Stimulated activated CD8-positive, alpha-beta memory T cell treated with anti-CD3 and anti-CD28 coated beads, Interleukin-7, amount 100 ng/mL, for 48 hours (primary cell): ENCODE measurements around the gene PSMA7.

ENCODE experiments used
- DNase-seq, 2 donors: peaks; one replicate each; pipeline ENCODE4 v3.0.0-alpha.2; 2020; ENCODE audit warnings: low read depth in 1 of 2; ENCODE audit errors: extremely low read depth in 1 of 2

PSMA7 gene

DNA sequence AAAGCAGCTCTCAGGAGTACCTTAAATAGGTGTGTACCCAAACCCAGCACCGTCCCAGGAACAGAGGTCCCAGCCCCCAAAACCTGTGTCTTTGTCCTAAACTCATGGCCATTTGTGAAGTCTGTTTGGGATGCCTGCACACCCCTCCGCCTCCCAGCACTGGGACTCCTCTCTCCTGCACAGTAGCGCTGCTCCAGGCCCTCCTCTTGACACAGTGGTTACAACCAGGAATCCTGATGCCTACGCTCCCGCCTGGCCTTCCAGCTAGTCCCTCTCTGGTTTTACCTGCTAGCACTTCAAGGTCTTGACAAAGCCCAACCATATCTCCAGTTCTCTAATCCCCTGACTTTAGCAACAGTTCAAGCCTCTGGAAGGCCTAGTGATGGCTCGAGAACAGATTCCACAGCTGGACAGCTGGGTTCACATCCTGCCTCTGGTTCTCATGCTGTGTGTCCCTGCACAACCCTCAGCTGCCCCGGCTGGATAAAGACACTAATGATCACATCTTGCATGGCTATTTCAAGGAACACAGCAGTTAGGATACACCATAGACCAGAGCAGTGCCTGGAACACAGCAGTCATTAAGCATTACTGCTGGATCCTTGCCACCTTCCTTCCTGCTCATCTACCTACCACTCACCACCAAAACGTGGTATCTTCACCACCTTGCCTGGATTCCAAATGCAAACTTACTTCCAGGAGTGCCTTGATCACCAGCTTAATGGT lies 5.6 kb downstream of the PSMA7 start:
- no peak for DNase-seq

- no peak for DNase-seq
Observed at GRCh38 chr20:62137092-62137384, 6.2 kb downstream of the PSMA7 start.

- no peak for DNase-seq
Observed at GRCh38 chr20:62136283-62137091, 6.7 kb downstream of the PSMA7 start.

GRCh38 chr20:62135573-62136266 lies 7.5 kb downstream of the PSMA7 start:
- no peak for DNase-seq

DNA sequence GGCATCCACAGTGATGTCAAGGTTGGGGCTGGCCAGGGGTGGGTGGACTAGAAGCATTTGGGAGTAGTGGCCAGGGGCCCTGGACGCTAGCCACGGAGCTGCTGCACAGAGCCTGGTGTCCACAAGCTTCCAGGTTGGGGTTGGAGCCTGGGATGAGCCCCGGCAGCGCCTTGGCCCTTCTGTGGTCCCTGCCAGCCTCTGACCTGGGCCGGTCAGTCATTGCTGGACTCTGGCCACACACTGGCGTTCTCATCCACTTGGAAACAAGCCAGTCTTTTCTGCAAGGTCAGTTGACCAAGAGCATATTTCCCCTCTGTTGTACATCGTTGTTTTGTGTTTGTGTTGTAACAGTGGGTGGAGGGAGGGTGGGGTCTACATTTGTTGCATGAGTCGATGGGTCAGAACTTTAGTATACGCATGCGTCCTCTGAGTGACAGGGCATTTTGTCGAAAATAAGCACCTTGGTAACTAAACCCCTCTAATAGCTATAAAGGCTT lies 8.4 kb downstream of the PSMA7 start:
- no peak for DNase-seq

DNA sequence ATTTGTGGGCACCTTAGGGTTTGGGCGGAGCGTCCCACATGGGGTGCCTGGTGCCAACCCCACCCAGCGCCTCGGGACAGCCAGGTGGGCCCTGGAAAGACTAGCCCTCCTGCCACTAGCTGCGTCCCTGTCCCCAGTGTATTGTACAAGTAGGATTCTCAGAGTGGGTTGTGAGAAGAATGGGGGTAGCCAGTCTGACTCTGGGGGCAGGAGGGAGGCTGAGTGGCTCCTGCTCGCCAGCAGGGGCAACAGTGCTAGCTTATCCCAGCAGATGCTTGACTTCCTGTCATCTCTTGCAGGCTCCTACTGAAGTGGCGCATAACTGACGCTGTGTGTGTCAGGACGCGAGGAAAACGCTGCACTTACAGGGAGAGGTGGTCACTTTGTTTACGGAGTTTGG lies 9.3 kb downstream of the PSMA7 start:
- DNase-seq: no peak

- no peak for DNase-seq
Observed at GRCh38 chr20:62133051-62133845, 9.9 kb downstream of the PSMA7 start.

GRCh38 chr20:62132421-62132820 lies 10.8 kb downstream of the PSMA7 start:
- DNase-seq: no peak

- no peak for DNase-seq
Observed at GRCh38 chr20:62131560-62132320, 11.5 kb downstream of the PSMA7 start.

DNA sequence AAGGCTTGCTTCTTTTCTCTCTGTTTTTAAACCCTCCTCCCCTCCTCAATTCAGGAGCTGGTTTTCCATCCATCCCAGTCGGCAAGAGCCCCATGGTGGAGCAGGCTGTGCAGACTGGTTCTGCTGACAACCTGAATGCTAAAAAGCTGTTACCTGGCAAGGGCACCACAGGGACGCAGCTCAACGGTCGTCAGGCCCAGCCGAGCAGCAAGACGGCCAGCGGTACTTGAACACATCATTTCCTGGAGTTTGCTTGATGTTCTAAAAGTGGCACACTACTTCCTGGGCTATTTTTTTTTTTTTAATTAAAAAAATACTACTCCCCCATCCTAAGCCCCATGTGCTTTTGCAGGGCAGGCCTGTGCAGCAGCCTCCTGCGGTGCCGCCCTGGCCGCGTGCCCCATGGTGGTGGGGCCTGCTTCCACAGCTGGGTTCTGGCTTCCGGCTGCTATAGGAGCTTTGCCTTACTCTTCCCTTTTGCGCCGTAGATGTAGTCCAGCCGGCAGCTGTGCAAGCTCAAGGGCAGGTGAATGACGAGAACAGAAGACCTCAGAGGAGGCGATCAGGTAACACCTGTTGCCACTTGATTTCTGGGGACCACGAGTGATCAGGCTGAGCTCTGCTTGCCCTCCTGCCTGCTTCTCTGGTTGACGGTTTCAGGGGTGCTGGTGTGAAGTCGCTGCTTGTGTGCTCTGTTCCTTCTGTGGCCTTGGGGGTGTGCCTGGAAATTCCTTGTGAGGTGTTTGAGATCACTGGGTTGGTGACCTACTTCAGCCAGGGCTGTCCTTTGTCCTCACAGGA lies 13.3 kb downstream of the PSMA7 start:
- no peak for DNase-seq

DNA sequence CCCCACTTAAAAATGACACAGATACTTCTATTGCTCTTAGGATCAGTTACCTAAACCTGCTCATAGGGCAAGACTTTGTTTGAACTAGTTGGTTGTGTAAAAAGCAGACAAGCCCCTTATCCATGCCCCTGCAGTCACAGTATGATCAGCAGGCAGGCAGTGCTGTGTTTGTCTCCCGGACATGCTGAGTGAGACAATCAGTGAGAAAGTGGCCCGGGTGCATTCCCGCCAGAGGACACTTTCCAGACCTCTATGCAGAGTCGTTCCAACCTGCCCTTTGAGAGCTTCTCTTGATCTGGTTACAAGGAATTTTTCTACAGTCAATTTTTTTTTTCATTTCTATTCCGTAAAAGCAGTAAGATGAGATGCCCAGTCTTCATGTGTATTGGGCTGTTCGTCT lies 14.7 kb downstream of the PSMA7 start:
- DNase-seq: no peak

DNA sequence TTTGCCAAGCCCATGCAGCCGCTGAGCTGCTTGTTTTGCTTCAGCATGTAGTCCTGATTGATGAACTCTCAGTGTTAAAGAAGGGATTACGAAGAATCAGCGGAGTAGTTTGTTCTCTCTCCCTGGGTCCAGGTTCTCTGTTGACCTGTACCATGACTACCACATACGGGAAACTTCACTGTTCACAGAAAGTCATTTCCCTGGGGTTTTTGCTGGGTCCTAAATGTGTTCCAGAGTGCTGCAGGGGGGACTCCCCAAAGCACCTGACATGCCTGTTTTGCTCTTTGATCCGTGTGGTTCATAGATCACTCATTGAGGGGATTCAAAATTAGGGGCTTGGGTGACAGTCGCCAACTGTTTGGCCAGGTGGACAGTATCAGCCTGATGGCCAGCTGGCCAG lies 15.4 kb downstream of the PSMA7 start:
- DNase-seq: no peak

- DNase-seq: no peak
Observed at GRCh38 chr20:62126141-62126540, 17.1 kb downstream of the PSMA7 start.

GRCh38 chr20:62123450-62124118 lies 19.6 kb downstream of the PSMA7 start:
- DNase-seq: no peak

DNA sequence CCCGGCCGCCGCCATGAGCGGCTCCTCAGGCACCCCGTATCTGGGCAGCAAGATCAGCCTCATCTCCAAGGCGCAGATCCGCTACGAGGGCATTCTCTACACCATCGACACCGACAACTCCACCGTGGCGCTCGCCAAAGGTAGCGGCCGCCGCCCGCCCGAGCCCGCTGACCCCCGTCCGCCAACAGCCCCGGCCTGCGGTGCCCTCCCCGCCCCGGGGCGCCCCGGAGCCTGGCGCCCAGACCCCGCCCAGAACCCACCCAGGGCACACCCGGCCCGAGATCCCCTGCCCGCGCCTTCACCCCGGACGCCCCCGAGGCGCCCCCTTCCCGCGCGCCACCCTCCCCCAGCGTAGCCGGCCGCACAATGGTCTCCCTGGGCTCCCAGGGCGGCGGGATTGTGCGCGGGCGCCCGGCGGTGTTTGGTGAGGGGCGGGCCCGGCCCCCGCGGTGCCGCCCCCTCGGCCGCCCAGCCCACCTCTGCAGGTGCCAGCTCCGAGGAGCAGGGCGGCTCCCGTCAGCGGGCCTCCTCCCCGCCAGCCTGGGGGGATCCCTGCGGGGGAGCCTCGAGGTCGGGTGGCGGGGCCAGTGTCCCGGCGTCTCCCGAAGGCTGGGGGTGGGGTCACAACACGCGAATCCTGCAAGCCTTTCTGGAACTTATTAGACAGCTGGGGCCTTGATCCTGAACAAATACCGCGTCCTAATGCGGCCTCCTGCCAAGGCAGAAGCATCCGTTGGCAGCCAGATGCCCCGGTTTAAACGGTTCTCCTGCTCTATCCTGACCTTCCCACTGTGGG lies 20.3 kb downstream of the PSMA7 start:
- DNase-seq: no peak

DNA sequence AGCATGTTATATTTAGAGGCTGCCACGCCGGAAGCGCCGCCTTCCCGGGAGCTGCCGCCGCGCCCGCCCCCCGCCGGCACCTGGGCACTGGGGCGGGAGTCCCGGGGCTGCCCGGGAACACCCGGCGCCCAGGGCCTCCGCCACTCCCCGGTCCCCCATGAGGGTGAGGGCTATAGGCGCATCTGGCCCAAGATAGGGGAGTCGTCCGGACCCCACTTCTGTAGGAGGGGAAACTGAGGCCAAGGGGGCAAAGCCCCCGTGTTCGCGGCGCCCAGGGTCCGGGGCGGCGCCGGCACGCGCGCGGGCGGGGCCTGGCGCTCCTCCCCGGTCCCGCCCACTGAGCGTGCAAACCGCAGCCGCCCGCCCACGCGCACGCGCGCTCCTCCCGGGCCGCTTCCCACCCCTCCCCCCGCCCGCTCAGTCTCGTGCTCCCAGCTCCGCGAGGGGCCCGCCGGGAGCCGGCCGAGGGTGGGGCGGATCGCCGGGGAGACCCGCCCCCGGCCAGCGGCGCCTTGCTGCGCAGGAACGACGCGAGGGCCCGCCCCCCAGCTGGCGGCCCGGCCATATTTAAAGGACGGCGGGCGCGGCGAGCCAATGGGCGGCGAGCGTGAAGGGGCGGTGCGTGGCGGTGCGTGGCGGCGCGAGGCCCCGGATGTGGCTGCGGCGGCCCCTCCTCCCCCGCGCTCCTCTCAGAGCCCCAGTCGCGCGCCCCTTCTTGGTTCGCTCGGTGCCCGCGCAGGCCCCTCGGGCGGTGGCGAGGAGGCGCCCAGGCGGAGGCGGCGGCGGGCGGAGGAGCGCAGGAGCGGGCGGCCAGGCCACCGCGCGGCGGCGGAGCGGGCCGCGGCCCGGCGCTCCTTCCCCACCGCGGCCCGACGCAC lies 21.2 kb downstream of the PSMA7 start, which contains the start of gene LSM14B:
TSS of gene LSM14B (plus strand) at position 700 of the 878 bp plus-strand sequence. CDS start 192 bp downstream, outside the sequence.
- peak; percentile 90 to 98 for DNase-seq
